NCI-H1048 (cell line): ENCODE results near the gene CNOT10.

Source experiments
- DNase-seq: peaks from one replicate; lab custom pipeline; 2025; lab: John Stamatoyannopoulos, UW

Gene CNOT10

DNA sequence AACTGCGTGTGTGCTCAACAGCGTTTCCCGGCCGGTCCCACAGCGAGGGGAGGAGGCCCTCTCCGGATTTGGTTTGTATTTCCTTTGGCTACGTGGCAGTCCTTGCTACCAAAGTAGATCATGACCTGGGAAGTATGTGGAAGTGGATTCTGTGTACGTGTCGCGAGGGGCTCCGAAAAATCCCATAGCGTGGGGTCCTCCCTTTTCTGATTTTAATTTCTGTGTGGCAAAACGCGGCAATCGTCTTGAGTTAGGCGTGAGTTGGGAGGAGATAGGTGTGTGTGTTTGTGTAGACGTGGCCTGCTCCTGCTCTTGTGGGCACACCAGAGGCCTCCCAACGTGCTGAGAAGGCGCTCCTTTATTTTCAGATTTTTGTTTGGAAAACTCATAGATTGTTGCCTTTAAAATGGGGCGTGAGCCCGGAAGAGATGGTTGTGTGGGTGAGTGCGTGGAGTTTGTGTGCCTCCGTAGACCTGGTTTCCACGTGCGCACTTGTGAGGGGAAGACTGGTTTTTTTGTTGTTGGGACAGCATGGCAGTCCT, 134.1 kb downstream of the CNOT10 start:
- no peak for DNase-seq

GRCh38 chr3:32819551-32820348, 134.8 kb downstream of the CNOT10 start:
- DNase-seq, result no peak

GRCh38 chr3:32820430-32820829, 135.4 kb downstream of the CNOT10 start:
- no peak for DNase-seq

DNA sequence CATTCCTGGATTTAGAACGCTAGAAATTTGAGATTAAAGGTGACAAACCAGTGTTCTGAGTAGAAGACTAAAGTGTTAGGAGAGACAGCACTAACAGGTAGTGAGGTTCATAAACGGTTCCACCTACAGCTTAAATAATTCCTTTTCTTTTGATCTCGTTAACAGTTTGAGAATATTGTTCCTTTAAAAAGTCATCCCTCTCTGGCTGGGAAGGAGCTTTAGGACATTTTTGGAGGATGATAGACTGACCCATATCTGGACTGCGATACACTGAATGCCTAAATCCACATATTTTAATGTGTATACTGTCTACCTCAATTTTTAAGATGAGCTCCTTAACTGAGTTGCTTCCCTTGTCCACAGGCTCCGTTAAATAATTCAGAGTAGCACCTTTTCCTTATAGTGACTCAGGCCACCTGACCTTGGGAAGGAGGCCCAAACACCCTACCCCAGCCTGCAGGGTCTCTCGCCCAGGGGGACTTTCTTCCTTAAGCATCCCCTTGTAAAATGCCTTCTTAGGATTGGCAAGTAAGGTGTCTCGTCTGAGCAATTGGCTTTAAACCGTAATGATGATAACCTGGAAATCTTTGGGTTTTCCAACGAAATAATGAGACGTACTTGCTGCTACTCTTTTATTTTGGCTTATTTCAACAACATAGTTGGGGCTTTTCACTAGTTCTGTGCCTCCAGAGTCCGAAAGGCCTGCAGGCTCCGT, 136.1 kb downstream of the CNOT10 start:
- DNase-seq, result no peak

DNA sequence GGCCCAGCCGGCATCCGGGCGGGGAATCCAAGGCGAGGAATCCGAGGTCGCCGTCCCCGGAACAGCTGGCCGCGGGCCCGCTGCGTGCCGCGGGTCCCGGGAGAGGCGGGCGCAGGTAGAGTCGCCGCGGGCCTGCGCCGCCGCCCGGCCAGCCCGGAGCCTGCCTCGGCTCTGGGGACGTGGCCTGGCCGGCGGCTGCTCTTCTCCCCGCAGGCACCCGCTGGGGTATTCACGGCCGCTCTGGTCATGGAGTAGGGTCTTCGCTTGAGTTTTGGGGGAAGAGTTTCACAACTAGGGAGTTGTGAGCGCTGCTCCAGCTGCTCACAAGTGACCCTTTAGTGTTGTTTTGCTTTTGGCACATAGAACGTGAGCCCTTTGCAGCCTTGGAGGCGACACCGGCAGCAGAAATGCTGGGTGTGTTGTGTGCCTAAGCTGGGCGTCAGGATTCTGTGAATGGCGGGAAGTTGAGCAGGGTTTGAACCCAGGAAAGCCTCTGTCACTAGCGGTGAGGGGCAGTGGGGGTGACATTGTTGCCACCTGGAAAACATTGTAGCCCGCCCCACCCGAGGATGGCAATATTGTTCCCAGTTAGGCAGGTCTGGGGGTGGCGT, 136.8 kb downstream of the CNOT10 start:
- DNase-seq, result no peak

DNA sequence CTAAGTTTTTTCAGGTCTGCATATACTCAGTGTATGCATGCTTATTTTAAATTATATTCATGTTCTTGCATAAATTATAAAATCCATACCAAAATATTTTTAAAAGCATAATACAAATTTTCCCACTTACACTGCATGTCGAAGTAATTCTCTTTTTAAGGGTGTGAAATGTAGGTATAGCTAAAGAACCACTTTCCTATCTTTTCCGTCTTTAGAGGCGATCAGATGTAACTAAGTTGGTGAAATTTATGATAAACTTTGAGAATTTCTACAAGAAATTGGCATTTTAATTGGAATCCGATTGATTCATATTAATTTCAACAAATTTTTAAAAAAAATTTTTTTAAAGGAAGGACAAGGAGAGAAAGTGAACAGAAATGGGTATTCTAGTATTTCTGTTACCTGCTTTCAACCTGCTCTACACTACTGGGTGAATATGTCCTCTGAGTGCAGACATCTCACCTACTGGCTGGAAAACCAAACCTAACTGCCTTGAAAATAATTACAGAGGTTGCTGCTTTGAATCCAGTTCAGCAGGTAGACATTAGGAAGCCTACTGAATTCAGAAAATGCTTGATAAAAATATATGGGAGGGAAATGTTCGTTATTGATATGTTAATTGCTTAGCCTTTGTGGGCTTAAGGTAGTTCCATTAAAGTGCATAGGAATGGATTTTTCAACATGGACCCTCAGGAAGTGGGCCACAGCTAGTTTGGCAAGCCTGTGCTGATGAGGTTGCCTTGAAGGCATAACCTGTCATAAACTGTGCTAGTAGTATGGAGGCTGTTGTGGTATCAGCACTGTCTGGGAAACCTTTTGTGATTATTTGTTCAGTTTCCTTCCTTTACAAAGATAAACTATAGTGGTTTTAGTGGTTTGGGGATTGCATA, 137.9 kb downstream of the CNOT10 start:
- no peak for DNase-seq
